ENCODE data around the gene OXNAD1. TPM values are rescaled to one million over a fixed set of nuclear protein-coding genes. Genes with fewer than 3 reads are reported as not detected.

Gene OXNAD1
- total RNA-seq, 2 donors from 2014 or later, result 16.1 to 22.4 TPM

GRCh38 chr3:16332904-16333426, 68.0 kb downstream of the OXNAD1 start:
- WGBS, 2 experiments (ENCODE audit: insufficient coverage in 1 of 2, insufficient read length in 1 of 2), result 90% methylated on average over 1 of the region's 1 CpG; no CpG with 5 or more reads in 1 of the 2 experiments
- TF ChIP-seq CTCF (conservative IDR thresholded peaks at IDR 0.05), result no peak
- Mint-ChIP-seq H3K27ac (no peak overlapping the region), H3K4me1 (no peaks in the 10 kb centered on the region), H3K9me3 (peaks cover 25% of the 10 kb centered on the region), H3K27me3 (ENCODE audit: insufficient read depth) (no peaks in the 10 kb centered on the region), H3K36me3 (ENCODE audit: low read depth) (peaks cover 67% of the 10 kb centered on the region), H3K4me3 (no peak overlapping the region)
- Histone ChIP-seq H3K4me3 (ENCODE audit: low read length) (no peak overlapping the region), H3K9me3 (ENCODE audit: control insufficient read depth, low read length) (peaks cover 24% of the 10 kb centered on the region), H3K36me3 (ENCODE audit: control insufficient read depth, insufficient read depth, low read length) (no peaks in the 10 kb centered on the region), H3K27ac (ENCODE audit: low read depth, low read length) (peak overlapping the region; percentile 15), H3K27me3 (ENCODE audit: control insufficient read depth, insufficient read depth, low read length, poor library complexity, severe bottlenecking) (no peaks in the 10 kb centered on the region), H3K4me1 (ENCODE audit: control insufficient read depth, insufficient read depth, low read length) (no peaks in the 10 kb centered on the region), H3K9ac (ENCODE audit: extremely low read depth, low read length, poor library complexity, severe bottlenecking) (no peak overlapping the region)
- no peak for DNase-seq

DNA sequence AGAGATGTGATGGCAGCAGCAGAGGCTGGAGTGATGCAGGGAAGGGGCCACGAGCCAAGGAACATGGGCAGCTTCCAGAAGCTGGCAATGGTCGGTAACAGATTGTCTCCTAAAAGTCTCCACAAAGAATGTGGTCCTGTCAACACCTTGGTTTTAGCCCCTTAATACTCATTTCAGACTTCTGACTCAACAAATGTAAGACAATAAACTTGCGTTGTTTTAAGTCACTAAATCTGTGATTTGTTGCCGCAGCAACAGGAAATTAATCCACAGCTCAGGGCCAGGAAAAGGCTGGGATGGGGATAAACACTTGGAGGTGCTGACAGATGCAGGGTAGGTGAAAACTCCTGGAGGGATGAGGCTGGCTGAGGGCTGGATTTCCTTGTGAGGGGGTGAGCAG, 69.9 kb downstream of the OXNAD1 start:
- Histone ChIP-seq H3K36me3 (ENCODE audit: control insufficient read depth, insufficient read depth, low read length) (no peaks in the 10 kb centered on the region), H3K27me3 (ENCODE audit: control insufficient read depth, insufficient read depth, low read length, poor library complexity, severe bottlenecking) (no peaks in the 10 kb centered on the region), H3K9ac (ENCODE audit: extremely low read depth, low read length, poor library complexity, severe bottlenecking) (no peak overlapping the region), H3K9me3 (ENCODE audit: control insufficient read depth, low read length) (peaks cover 24% of the 10 kb centered on the region), H3K4me3 (ENCODE audit: low read length) (no peak overlapping the region), H3K27ac (ENCODE audit: low read depth, low read length) (no peak overlapping the region), H3K4me1 (ENCODE audit: control insufficient read depth, insufficient read depth, low read length) (no peaks in the 10 kb centered on the region)
- no peak overlapping the region for H3K4me3 Mint-ChIP-seq
- no peaks in the 10 kb centered on the region for H3K27me3 Mint-ChIP-seq (ENCODE audit: insufficient read depth)
- no peak for TF ChIP-seq CTCF (conservative IDR thresholded peaks at IDR 0.05)
- WGBS, 2 experiments (ENCODE audit: insufficient coverage in 1 of 2, insufficient read length in 1 of 2), result 77 to 83% methylated on average over 4 of the region's 4 CpGs
- peaks cover 56% of the 10 kb centered on the region for H3K36me3 Mint-ChIP-seq (ENCODE audit: low read depth)
- peaks cover 25% of the 10 kb centered on the region for H3K9me3 Mint-ChIP-seq
- no peak for DNase-seq
- H3K4me1 Mint-ChIP-seq, result no peaks in the 10 kb centered on the region
- H3K27ac Mint-ChIP-seq, result no peak overlapping the region

DNA sequence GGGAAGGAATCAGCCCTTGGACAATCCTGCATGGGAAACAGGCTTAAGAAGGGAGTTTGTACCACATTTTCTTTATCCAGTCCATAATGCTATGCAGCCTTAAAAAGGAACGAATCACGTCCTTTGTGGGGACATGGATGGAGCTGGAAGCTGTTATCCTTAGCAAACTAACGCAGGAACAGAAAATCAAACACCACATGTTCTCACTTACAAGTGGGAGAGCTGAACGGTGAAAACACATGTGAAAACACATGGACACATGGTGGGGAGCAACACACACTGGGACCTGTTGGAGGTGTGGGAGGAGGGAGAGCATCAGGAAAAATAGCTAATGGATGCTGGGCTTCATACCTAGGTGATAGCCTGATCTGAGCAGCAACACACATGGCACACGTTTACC, 70.3 kb downstream of the OXNAD1 start:
- no peak overlapping the region for H3K4me3 Mint-ChIP-seq
- no peaks in the 10 kb centered on the region for H3K36me3 ChIP-seq (ENCODE audit: control insufficient read depth, insufficient read depth, low read length)
- H3K4me1 Mint-ChIP-seq, result no peaks in the 10 kb centered on the region
- DNase-seq, result no peak
- peaks cover 24% of the 10 kb centered on the region for H3K9me3 ChIP-seq (ENCODE audit: control insufficient read depth, low read length)
- no peak overlapping the region for H3K27ac ChIP-seq (ENCODE audit: low read depth, low read length)
- H3K9me3 Mint-ChIP-seq, result peaks cover 25% of the 10 kb centered on the region
- H3K27ac Mint-ChIP-seq, result no peak overlapping the region
- H3K27me3 Mint-ChIP-seq (ENCODE audit: insufficient read depth), result no peaks in the 10 kb centered on the region
- peaks cover 52% of the 10 kb centered on the region for H3K36me3 Mint-ChIP-seq (ENCODE audit: low read depth)
- no peak overlapping the region for H3K4me3 ChIP-seq (ENCODE audit: low read length)
- no peak for TF ChIP-seq CTCF (conservative IDR thresholded peaks at IDR 0.05)
- WGBS, 2 experiments (ENCODE audit: insufficient coverage in 1 of 2, insufficient read length in 1 of 2), result 80 to 87% methylated on average over 2 to 5 of the region's 5 CpGs
- no peaks in the 10 kb centered on the region for H3K4me1 ChIP-seq (ENCODE audit: control insufficient read depth, insufficient read depth, low read length)
- no peaks in the 10 kb centered on the region for H3K27me3 ChIP-seq (ENCODE audit: control insufficient read depth, insufficient read depth, low read length, poor library complexity, severe bottlenecking)
- no peak overlapping the region for H3K9ac ChIP-seq (ENCODE audit: extremely low read depth, low read length, poor library complexity, severe bottlenecking)
